Tibial nerve (tissue), 4 donors: ENCODE data around the gene LAMTOR4.
"Not testable (repeated sequence)": the region's sequence is repeated elsewhere in the genome, so short reads cannot be mapped to it uniquely, and the experiment has no call there.

Source experiments
- CTCF ChIP-seq, 5 experiments: fragments of 200-600 bp in 3 of 5; fragments of 450-650 bp in 2 of 5; sonication (generic) in 3 of 5; IDR thresholded peaks; one replicate each; pipeline ENCODE4 v1.5.1; 2016 to 2019; ENCODE audit warnings: antibody characterized with exemption in 5 of 5, mild to moderate bottlenecking in 3 of 5, moderate library complexity in 2 of 5
- EP300 ChIP-seq, 2 donors: sonication (generic); formaldehyde crosslinking; IDR thresholded peaks; one replicate each; pipeline ENCODE4 v1.6.1; 2017; ENCODE audit warnings: antibody characterized with exemption in 2 of 2, mild to moderate bottlenecking in 1 of 2

GRCh38 chr7:100195901-100196322 lies 47.2 kb downstream of the LAMTOR4 start:
- not testable (repeated sequence) for TF ChIP-seq CTCF, EP300 (IDR thresholded peaks at IDR 0.05)
